Measurements from ENCODE around the gene DPH2.

DNA sequence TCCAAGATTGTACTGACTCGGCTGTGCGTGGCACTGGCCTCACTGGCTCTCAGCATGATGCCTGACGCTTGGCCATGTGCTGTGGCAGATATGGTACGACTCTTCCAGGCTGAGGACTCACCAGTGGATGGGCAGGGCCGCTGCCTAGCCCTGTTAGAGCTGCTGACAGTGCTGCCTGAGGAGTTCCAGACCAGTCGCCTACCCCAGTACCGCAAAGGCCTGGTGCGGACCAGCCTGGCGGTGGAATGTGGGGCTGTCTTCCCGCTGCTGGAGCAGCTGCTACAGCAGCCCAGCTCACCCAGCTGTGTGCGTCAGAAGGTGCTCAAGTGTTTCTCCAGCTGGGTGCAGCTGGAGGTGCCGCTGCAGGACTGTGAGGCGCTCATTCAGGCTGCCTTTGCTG is 20.1 kb upstream of the DPH2 start:
- TF ChIP-seq SUZ12 (IDR thresholded peaks at IDR 0.05; ENCODE audit: unreplicated experiment) = no peak
- TF ChIP-seq MTA3 (IDR thresholded peaks at IDR 0.05; ENCODE audit: borderline replicate concordance, low read length) = no peak
- TF ChIP-seq, protein P1, sequence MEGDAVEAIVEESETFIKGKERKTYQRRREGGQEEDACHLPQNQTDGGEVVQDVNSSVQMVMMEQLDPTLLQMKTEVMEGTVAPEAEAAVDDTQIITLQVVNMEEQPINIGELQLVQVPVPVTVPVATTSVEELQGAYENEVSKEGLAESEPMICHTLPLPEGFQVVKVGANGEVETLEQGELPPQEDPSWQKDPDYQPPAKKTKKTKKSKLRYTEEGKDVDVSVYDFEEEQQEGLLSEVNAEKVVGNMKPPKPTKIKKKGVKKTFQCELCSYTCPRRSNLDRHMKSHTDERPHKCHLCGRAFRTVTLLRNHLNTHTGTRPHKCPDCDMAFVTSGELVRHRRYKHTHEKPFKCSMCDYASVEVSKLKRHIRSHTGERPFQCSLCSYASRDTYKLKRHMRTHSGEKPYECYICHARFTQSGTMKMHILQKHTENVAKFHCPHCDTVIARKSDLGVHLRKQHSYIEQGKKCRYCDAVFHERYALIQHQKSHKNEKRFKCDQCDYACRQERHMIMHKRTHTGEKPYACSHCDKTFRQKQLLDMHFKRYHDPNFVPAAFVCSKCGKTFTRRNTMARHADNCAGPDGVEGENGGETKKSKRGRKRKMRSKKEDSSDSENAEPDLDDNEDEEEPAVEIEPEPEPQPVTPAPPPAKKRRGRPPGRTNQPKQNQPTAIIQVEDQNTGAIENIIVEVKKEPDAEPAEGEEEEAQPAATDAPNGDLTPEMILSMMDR (IDR thresholded peaks at IDR 0.05 in 2 of 3, conservative IDR thresholded peaks at IDR 0.05 in 1 of 3; ENCODE audit: control insufficient read depth in 2 of 3, extremely low read depth in 1 of 3, insufficient read depth in 1 of 3, low read depth in 3 of 3, low read length in 3 of 3) = no peak
- no peak for TF ChIP-seq JUND (IDR thresholded peaks at IDR 0.05; ENCODE audit: low read depth, low read length)
- no peak for TF ChIP-seq EZH2 (IDR thresholded peaks at IDR 0.05; ENCODE audit: borderline replicate concordance, control insufficient read depth, low read depth, low read length)
- no peak for TF ChIP-seq TAF1 (IDR thresholded peaks at IDR 0.05; ENCODE audit: borderline replicate concordance, low read depth, low read length)
- TF ChIP-seq RAD21 (IDR thresholded peaks at IDR 0.05; ENCODE audit: insufficient read depth, low read depth, low read length) = no peak
- TF ChIP-seq CHD2 (IDR thresholded peaks at IDR 0.05; ENCODE audit: borderline replicate concordance, low read depth, low read length) = no peak
- no peak for TF ChIP-seq EP300 (IDR thresholded peaks at IDR 0.05; ENCODE audit: borderline replicate concordance in 1 of 2, control insufficient read depth in 1 of 2, low read depth in 2 of 2, low read length in 2 of 2)
- TF ChIP-seq POLR2AphosphoS5 (IDR thresholded peaks at IDR 0.05; ENCODE audit: low read length) = no peak
- TF ChIP-seq NBN (IDR thresholded peaks at IDR 0.05) = no peak
- TF ChIP-seq, protein P2, sequence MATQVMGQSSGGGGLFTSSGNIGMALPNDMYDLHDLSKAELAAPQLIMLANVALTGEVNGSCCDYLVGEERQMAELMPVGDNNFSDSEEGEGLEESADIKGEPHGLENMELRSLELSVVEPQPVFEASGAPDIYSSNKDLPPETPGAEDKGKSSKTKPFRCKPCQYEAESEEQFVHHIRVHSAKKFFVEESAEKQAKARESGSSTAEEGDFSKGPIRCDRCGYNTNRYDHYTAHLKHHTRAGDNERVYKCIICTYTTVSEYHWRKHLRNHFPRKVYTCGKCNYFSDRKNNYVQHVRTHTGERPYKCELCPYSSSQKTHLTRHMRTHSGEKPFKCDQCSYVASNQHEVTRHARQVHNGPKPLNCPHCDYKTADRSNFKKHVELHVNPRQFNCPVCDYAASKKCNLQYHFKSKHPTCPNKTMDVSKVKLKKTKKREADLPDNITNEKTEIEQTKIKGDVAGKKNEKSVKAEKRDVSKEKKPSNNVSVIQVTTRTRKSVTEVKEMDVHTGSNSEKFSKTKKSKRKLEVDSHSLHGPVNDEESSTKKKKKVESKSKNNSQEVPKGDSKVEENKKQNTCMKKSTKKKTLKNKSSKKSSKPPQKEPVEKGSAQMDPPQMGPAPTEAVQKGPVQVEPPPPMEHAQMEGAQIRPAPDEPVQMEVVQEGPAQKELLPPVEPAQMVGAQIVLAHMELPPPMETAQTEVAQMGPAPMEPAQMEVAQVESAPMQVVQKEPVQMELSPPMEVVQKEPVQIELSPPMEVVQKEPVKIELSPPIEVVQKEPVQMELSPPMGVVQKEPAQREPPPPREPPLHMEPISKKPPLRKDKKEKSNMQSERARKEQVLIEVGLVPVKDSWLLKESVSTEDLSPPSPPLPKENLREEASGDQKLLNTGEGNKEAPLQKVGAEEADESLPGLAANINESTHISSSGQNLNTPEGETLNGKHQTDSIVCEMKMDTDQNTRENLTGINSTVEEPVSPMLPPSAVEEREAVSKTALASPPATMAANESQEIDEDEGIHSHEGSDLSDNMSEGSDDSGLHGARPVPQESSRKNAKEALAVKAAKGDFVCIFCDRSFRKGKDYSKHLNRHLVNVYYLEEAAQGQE (IDR thresholded peaks at IDR 0.05; ENCODE audit: low read depth, low read length) = no peak
- TF ChIP-seq YY1 (IDR thresholded peaks at IDR 0.05; ENCODE audit: low read depth, low read length) = no peak
- TF ChIP-seq, protein P3, sequence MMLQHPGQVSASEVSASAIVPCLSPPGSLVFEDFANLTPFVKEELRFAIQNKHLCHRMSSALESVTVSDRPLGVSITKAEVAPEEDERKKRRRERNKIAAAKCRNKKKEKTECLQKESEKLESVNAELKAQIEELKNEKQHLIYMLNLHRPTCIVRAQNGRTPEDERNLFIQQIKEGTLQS (IDR thresholded peaks at IDR 0.05; ENCODE audit: borderline replicate concordance, extremely low read depth, low read depth, low read length) = no peak

Measured in GM12878 (cell line).